GM12873 (cell line): Measurements from ENCODE around the gene IRS2.

ENCODE experiments used
- TF ChIP-seq, protein P1 (sequence below): IDR thresholded peaks from 2 replicates; pipeline ENCODE4 v1.5.1; 2012; ENCODE audit warnings: low read depth, mild to moderate bottlenecking, moderate library complexity, low read length, control low read depth; ENCODE audit not compliant: insufficient read depth; ENCODE audit errors: missing control alignments

The IRS2 gene

GRCh38 chr13:109718726-109719125 is 67.7 kb downstream of the IRS2 start:
- TF ChIP-seq, protein P1, sequence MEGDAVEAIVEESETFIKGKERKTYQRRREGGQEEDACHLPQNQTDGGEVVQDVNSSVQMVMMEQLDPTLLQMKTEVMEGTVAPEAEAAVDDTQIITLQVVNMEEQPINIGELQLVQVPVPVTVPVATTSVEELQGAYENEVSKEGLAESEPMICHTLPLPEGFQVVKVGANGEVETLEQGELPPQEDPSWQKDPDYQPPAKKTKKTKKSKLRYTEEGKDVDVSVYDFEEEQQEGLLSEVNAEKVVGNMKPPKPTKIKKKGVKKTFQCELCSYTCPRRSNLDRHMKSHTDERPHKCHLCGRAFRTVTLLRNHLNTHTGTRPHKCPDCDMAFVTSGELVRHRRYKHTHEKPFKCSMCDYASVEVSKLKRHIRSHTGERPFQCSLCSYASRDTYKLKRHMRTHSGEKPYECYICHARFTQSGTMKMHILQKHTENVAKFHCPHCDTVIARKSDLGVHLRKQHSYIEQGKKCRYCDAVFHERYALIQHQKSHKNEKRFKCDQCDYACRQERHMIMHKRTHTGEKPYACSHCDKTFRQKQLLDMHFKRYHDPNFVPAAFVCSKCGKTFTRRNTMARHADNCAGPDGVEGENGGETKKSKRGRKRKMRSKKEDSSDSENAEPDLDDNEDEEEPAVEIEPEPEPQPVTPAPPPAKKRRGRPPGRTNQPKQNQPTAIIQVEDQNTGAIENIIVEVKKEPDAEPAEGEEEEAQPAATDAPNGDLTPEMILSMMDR, result no peak

GRCh38 chr13:109717686-109718085 is 68.7 kb downstream of the IRS2 start:
- TF ChIP-seq, protein P1, result no peak

- TF ChIP-seq, protein P1, result no peak
Observed at GRCh38 chr13:109715902-109716301, 70.5 kb downstream of the IRS2 start.

GRCh38 chr13:109713681-109714080 is 72.7 kb downstream of the IRS2 start:
- TF ChIP-seq, protein P1, result no peak

GRCh38 chr13:109712124-109712722 is 74.2 kb downstream of the IRS2 start:
- TF ChIP-seq, protein P1, result no peak

GRCh38 chr13:109707742-109708617 is 78.4 kb downstream of the IRS2 start:
- TF ChIP-seq, protein P1, result no peak

DNA sequence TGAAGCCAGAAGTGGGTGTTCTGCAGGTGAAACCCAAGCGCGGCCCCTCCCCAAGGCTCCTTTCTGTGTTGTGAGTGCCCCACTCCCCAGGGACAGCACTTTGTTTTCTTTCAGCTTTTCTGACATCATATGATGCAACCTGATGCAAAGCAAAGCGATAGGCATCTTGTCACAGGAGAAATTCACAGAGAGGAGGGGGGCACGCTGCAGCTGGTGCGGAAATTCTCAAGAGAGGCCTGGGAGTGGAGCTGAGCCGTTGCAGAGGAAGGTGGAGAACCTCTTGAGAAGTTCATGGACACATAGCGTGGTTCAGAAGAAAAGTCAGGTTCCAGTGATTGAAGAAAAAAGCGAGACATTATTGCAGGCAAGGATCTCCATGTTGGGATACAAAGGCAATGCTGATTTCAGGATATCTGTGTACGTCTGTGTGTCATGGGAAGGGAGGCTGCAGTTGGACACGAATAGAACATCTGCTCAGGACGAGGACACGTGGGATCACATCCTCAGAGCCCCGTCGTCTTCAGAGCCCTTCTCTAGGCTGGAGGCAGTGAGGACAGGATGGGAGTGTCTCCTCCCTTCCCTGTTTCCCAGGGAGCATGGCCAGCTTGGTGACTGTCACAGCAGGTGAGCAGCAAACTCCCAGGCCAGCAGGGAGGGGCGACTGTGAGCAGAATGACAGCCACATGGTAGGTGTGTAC is 79.2 kb downstream of the IRS2 start:
- TF ChIP-seq, protein P1, result no peak
